Posterior cingulate gyrus (tissue), 11 donors: Measurements from ENCODE around the gene SERTAD3.
"Not testable (repeated sequence)": the region's sequence is repeated elsewhere in the genome, so short reads cannot be mapped to it uniquely, and the experiment has no call there.

ENCODE experiments used
- DNase-seq, 10 donors: peaks; one replicate each; pipeline versions ENCODE4 v3.0.0 to v3.0.0-alpha.2; 2020 to 2021; ENCODE audit warnings: mixed read lengths in 3 of 10
- intact Hi-C: fragments of 100-400 bp; cut with DNase I; formaldehyde crosslinking; loops from one replicate; pipeline ENCODE4 v1.15.1; 2023

SERTAD3 gene

DNA sequence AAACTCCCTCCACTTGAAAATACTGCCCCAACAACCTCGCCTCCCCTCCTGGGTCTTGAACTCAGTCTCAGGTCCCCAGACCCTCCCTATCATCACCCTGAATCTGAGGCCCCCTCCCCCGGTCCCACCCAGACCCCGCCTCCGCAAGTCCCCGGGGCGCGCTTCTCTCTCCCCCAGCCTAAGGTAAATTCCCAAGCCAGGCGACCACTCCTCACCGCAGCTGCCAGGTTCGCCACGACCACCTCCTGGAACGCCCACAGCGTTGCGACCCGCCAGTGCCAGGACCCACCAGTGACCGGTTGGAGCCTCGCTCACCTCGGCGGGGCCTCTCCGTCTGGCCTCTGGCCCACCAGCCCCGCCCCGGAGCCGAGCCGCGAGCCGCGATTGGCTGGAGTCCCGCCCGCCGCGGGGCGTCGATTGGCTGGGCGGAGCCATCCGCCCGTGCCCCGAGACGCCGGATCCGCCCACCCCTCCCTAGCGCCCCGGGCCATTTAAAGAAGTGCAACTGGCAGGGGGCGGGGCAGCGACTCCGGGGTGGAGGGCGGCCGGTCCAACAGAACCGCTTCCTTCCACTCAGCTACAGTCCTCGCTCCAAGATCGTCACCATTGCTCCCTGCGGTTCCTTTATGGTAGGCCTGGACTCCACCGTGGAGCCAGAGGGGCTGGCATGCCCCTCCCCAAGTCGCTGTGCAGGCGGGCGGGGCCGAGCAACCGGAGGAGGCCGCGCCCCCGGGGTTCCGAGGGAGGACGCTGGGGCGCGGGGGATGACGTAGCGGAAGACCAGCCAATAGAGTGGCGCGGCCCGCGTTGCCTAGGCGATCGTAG, at the start of gene SERTAD3:
SERTAD3 (minus strand) TSS at position 336 of the 825 bp plus-strand sequence. CDS start 2,255 bp downstream, outside the sequence.
- DNase-seq = peak; percentile 92 to 99 (median 96)
- intact Hi-C loops = loop anchor here (1.0 kb wide), 2 partner anchors 18 to 21 kb away; partner anchors contain the start of gene BLVRB

- DNase-seq = peak in 1 of 10 donors; percentile 37
These were observed 49.6 kb upstream of the SERTAD3 start for GRCh38 chr19:40493778-40494177.

DNA sequence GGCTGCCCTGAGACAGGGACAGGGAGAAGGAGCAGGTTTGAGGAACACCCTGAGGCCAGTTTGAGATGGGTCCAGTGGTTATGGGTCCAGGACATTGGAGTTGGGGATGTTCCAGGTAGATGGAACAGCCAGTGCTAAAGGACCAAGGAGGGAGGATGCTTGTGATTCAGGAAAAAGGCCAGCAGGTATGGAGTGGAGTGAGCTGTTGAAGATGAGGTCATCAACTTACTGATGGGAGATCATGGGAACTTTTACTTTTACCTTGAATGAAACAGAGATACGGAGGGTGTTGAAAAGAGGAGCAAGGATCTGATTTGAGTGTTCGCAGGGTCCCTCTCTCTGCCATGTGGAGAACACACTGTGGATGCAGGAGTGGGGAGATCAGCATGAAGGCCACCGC, 48.1 kb upstream of the SERTAD3 start:
- DNase-seq = no peak
- intact Hi-C loops = no loop called here

More at GRCh38 chr19:40493778-40494177, 49.6 kb upstream of the SERTAD3 start:
- intact Hi-C loops = no loop called here

DNA sequence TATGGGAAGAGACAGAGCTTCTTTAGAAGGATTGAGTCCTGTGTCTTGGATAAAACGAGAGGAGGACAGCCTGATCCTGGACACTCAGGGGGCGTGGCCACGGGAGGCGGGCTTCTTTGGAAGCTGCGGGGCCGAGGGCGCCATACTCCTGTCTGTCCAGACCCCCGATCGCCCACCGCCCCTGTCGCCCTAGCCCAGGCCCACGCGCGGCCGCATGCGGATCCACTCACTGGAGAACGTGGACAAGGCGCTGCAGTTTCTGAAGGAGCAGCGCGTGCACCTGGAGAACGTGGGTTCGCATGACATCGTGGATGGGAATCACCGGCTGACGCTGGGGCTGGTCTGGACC, 45.7 kb upstream of the SERTAD3 start:
- DNase-seq = peak in 2 of 10 donors; percentile 70 to 84
- intact Hi-C loops = no loop called here

DNA sequence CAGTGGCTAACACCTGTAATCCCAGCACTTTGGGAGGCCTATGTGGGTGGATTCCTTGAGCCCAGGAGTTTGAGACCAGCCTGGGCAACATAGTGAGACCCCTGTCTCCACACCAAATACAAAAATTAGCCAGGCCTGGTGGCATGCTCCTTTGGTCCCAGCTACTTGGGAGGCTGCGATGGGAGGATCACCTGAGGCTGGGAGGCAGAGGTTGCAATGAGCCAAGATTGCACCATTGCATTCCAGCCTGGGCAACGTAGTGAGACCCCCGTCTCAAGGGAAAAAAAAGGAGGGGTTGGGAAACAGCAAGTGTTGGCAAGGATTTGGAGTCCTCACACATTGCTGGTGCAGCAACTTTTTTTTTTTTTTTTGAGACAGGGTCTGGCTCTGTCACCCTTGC, 41.9 kb upstream of the SERTAD3 start:
- intact Hi-C loops = no loop called here
- DNase-seq = peak in 1 of 10 donors; percentile 2

- intact Hi-C loops, DNase-seq: not testable (repeated sequence)
These were observed 31.9 kb upstream of the SERTAD3 start for GRCh38 chr19:40475878-40476644.

GRCh38 chr19:40474737-40475136, 30.6 kb upstream of the SERTAD3 start:
- DNase-seq = no peak
- intact Hi-C loops = no loop called here

DNA sequence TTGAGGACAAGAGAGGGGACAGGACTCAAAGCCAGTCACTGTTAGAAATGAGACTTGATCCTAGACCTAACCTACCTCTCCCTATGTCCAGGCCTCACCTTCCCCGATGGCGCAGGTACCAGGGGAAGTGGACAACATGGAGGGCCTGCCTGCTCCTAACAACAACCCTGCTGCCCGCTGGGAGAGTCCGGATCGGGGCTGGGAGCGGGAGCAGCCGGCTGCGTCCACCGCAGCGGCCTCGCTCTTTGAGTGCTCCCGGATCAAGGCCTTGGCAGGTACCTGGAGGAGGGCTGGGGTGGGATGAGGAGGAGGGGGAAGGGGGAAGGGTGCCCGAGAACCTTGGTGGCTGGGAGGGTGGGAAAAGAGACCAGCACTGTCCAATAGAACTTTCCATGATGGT, 28.4 kb upstream of the SERTAD3 start:
- intact Hi-C loops = no loop called here
- DNase-seq = peak in 1 of 10 donors; percentile 65

DNA sequence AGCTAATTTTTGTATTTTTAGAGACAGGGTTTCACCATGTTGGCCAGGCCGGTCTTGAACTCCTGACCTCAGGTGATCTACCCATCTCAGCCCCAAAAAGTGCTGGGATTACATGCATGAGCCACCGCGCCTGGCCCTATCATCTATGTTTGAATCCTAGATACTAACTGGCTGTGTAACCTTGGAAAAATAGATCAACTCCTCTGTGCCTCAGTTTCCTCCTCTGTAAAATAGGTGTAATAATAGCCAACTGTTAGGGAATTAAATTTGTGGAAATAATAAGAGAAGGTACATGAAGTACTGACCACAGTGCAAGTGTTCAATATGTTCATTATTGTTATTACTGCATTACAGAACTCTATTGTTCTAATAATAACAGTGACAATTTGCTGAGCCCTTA, 27.0 kb upstream of the SERTAD3 start:
- intact Hi-C loops = no loop called here

GRCh38 chr19:40469011-40469410, 24.9 kb upstream of the SERTAD3 start:
- intact Hi-C loops = loop anchor here (5.0 kb wide), 1 partner anchor 58 kb away; no protein-coding TSS in a partner anchor
- peak in 1 of 10 donors; percentile 3 for DNase-seq

More for the DNA sequence above, 27.0 kb upstream of the SERTAD3 start:
- no peak for DNase-seq

GRCh38 chr19:40466985-40467734, 23.0 kb upstream of the SERTAD3 start, which contains the start of gene SPTBN4:
Gene SPTBN4 (plus strand): TSS chr19:40467001. CDS start chr19:40472622, 5,621 bp downstream.
- intact Hi-C loops = loop anchor here (5.0 kb wide), 1 partner anchor 60 kb away; no protein-coding TSS in a partner anchor
- DNase-seq = peak in 3 of 10 donors; percentile 46 to 69 (median 51)

DNA sequence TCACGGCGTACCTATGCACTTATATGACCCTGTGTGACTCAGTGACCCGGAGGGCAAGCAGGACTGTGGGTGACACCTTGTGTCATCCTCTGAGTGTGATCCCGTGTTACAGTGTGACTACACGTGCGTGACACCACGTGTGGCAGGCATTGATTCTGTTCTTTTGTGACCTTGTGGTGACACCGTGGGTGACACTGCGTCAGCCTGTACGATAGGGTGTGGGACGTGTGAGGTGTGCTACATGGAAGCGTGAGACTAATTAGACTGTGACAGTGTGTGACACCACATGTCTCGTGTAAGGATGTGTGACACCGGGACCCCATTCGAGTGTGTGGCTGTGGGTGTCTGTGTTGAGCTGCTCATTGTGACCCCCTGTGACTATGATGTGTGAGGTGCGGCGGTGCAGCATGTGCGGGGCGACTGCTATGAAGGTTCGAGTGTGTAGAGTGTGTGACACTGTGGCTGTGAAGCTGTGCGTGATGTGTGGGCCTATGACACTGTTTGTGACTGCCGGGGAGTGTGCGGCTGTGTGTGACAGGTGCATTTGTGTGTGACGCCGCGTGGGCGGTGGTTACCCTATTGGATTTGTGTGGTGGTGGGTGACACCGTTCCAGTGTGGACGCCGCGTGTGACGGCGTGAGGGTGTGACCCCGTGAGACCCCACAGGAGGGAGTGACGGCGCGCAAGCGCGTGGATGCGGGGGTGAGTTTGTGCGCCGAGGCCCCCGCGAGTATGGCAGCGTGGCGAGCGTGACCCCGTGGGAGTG, 22.3 kb upstream of the SERTAD3 start:
- DNase-seq = peak in 6 of 10 donors; percentile 42 to 92 (median 72)
- intact Hi-C loops = loop anchor here (5.0 kb wide), 1 partner anchor 61 kb away; no protein-coding TSS in a partner anchor

GRCh38 chr19:40465557-40466218, 21.6 kb upstream of the SERTAD3 start, which contains the start of gene BLVRB:
Gene BLVRB (minus strand): TSS chr19:40465745. CDS start chr19:40465688, 57 bp downstream.
- DNase-seq = peak; percentile 99 to 100 (median 100)
- intact Hi-C loops = loop anchor here (1.0 to 5.0 kb wide), 3 partner anchors 22 to 133 kb away; no protein-coding TSS in a partner anchor

DNA sequence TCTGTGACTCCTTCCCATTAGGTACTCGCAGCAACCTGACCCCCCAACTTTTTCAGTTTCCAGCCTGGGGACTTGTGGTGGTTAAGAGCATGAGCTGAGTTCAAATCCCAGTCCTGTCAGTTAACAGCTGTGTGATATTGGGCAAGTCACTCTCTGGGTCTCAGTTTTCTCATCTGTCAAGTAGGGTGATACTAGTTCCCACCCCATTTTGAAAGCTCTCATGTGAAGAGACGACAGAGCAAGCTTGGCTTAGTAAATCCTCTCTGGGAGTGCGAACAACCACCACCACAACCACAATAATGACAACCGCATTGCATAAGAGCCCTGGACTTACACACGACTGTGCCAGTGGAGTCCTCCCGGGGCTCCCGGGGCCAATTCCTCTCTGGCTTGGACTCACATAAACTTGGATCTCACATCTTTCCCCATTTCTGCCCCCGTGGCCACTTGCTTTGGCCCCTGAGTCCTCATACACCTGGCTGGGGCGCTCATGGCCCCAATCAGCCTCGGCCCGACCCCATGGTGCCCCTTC, 21.0 kb upstream of the SERTAD3 start:
- intact Hi-C loops = loop anchor here (1.0 to 5.0 kb wide), 3 partner anchors 22 to 134 kb away; no protein-coding TSS in a partner anchor
- no peak for DNase-seq

GRCh38 chr19:40464059-40465024, 20.2 kb upstream of the SERTAD3 start:
- peak; percentile 62 to 97 (median 83) for DNase-seq

DNA sequence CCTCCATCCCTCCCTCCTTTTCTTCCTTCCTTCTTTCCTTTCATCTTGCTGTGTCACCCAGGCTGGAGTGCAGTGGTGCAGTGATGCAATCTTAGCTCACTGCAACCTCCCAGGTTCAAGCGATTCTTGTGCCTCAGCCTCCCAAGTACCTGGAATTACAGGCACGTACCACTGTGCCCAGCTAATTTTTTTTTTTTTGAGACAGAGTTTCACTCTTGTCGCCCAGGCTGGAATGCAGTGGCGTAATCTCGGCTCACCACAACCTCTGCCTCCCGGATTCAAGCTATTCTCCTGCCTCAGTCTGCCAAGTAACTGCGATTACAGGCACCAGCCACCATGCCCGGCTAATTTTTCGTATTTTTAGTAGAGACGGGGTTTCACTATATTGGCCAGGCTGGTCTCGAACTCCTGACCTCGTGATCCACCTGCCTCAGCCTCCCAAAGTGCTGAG, 19.5 kb upstream of the SERTAD3 start:
- peak in 1 of 10 donors; percentile 39 for DNase-seq

More at GRCh38 chr19:40464059-40465024, 20.2 kb upstream of the SERTAD3 start:
- intact Hi-C loops = loop anchor here (1.0 to 5.0 kb wide), 3 partner anchors 21 to 134 kb away; no protein-coding TSS in a partner anchor

More for the DNA sequence above, 19.5 kb upstream of the SERTAD3 start:
- intact Hi-C loops = loop anchor here (2.0 kb wide), 1 partner anchor 135 kb away; no protein-coding TSS in a partner anchor
